Activated T-cell treated with anti-CD3 and anti-CD28 coated beads for 1 hour (primary cell): ENCODE results near the gene FRMPD2.
"Not testable (repeated sequence)": the region's sequence is repeated elsewhere in the genome, so short reads cannot be mapped to it uniquely, and the experiment has no call there.

Source experiments
- DNase-seq: peaks from one replicate; pipeline ENCODE4 v3.0.0-alpha.2; 2020; ENCODE audit warnings: low read depth

FRMPD2 gene

DNA sequence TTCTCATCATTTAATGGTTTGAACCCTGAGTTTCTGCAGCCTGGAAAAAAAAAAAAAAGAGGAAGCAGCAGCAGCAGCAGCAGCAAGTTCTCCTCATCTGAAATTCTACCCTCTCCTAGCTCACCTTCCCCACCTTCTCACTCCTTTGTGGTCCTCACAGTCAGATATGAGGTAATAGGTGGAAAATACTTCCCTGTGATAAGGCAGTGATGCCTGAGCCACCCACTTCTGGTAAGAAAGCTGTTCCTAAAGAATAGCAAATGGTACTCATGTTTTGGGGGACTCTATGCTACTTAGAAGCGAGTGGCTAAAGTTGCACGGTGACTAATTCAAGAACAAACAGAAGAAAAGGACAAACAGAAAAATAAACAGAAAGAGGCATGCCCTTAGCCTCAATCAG is 148.2 kb downstream of the FRMPD2 start:
- DNase-seq: not testable (repeated sequence)

DNA sequence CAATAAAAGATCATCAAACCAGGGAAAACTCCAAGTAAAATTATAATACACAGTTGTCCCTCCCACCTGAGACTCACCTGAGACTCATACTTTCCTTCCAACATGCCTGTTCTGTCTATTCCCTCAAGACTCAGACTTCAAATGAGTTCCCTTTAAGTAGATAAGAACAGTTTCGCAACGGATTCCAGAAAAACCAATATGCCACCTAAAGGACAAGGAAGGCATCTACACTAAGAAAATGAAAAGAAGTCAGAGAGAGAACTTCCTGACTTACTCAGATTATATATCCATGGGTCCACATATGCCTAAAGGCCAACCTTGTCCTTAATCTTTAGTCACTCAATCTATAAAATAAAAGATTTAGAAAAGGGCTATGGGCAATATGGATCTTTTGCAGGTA is 148.9 kb downstream of the FRMPD2 start:
- not testable (repeated sequence) for DNase-seq

GRCh38 chr10:48122618-48123017 is 151.9 kb downstream of the FRMPD2 start:
- DNase-seq: not testable (repeated sequence)

GRCh38 chr10:48110277-48110676 is 164.2 kb downstream of the FRMPD2 start:
- not testable (repeated sequence) for DNase-seq
